Measurements from ENCODE around the gene PRKN. TPM values are rescaled to one million over a fixed set of nuclear protein-coding genes. Genes with fewer than 3 reads are reported as not detected.

Gene PRKN
- total and polyA plus RNA-seq, 3 experiments from 2014 or later: 0.22 to 1.0 (median 0.55) TPM

- Mint-ChIP-seq H3K4me1 (no peaks in the 10 kb centered on the region), H3K4me3 (no peak overlapping the region), H3K36me3 (no peaks in the 10 kb centered on the region), H3K9me3 (no peaks in the 10 kb centered on the region), H3K27ac (no peak overlapping the region), H3K27me3 (peaks cover 0 to 5% of the 10 kb centered on the region in 2 donors)
- ChIA-PET CTCF (interaction anchor here (1.5 kb wide), 1 partner anchor 11 kb away, joined by 3 read pairs; no protein-coding TSS in a partner anchor), POLR2A (no interaction called here)
- Histone ChIP-seq H3K27ac (ENCODE audit: low read depth, low read length) (no peak overlapping the region), H3K9me3 (ENCODE audit: low read length) (no peaks in the 10 kb centered on the region), H3K4me1 (ENCODE audit: insufficient read depth, low read length) (no peaks in the 10 kb centered on the region), H3K4me3 (ENCODE audit: low read length) (no peak overlapping the region), H3K36me3 (ENCODE audit: insufficient read depth, low read length) (no peaks in the 10 kb centered on the region), H3K27me3 (ENCODE audit: insufficient read depth, low read length, poor library complexity, severe bottlenecking) (no peaks in the 10 kb centered on the region)
- DNase-seq: no peak
Observed at GRCh38 chr6:161686655-161687054, 1040.9 kb downstream of the PRKN start.

DNA sequence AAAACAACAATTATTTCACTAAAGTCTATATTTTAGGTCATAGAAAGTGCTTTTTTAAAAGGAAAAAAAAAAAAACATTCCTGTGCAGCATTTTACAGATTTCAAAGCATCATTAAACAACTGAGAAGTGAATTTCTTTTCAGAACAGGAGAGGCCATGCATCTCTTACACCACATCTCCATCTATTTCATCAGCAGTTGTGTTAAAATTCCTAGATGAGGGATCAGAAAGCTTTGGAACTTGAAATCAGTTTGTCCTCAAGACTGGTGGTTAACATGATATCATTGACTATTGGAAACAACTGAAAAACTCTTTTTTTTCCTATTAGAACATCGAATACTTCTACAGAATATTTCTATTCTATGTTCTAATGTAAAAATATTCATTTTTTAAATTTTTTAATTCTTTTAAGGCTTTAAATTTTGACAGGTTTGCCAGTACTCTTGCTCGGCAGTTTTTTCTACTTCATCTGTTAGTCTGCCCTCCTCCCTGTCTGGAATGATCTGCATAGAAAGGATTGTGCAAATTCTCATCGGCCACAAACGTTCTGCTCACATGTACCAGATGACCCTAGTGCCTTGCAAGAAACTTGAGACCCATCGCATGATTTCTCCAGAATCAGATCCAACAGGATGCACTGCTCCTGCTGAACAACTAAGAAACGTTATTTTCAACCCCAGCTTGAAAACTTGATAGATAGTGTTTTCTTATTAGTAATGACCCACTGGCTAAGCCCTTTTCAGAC is 1042.7 kb downstream of the PRKN start:
- Histone ChIP-seq H3K27me3 (ENCODE audit: insufficient read depth, low read length, poor library complexity, severe bottlenecking) (no peaks in the 10 kb centered on the region), H3K4me1 (ENCODE audit: insufficient read depth, low read length) (no peaks in the 10 kb centered on the region), H3K9me3 (ENCODE audit: low read length) (no peaks in the 10 kb centered on the region), H3K4me3 (ENCODE audit: low read length) (no peak overlapping the region), H3K36me3 (ENCODE audit: insufficient read depth, low read length) (no peaks in the 10 kb centered on the region), H3K27ac (ENCODE audit: low read depth, low read length) (no peak overlapping the region)
- ChIA-PET POLR2A (no interaction called here), CTCF (no interaction called here)
- peaks cover 0 to 5% of the 10 kb centered on the region in 2 donors for H3K27me3 Mint-ChIP-seq
- no peaks in the 10 kb centered on the region for H3K9me3 Mint-ChIP-seq
- no peak overlapping the region for H3K27ac Mint-ChIP-seq
- no peak for DNase-seq
- no peak overlapping the region for H3K4me3 Mint-ChIP-seq
- H3K36me3 Mint-ChIP-seq: no peaks in the 10 kb centered on the region
- H3K4me1 Mint-ChIP-seq: no peaks in the 10 kb centered on the region

DNA sequence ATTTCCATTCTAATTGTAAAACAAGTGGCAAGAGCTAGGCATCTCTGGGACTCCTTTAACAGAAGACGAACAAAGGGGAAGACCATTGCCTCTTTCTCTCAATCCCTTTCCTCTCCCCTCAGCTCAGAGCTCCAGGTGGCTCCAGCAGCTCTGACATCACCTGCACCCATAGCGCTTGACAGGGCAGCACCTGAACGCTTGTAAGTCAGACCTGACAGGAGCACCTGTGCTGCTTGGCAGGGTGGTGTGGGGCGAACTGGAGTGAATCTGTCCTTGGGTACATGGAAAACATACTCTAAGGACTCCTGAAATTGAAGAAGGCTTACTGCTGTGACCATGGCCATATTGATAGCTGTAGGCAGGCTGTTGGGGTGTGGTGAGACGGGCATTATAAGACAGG is 1044.2 kb downstream of the PRKN start:
- H3K27me3 ChIP-seq (ENCODE audit: insufficient read depth, low read length, poor library complexity, severe bottlenecking): no peaks in the 10 kb centered on the region
- H3K4me1 Mint-ChIP-seq: no peaks in the 10 kb centered on the region
- no peaks in the 10 kb centered on the region for H3K4me1 ChIP-seq (ENCODE audit: insufficient read depth, low read length)
- no peaks in the 10 kb centered on the region for H3K36me3 ChIP-seq (ENCODE audit: insufficient read depth, low read length)
- H3K9me3 Mint-ChIP-seq: peaks cover 0 to 3% (median 0%) of the 10 kb centered on the region in 5 donors
- CTCF ChIA-PET: no interaction called here
- H3K27ac ChIP-seq (ENCODE audit: low read depth, low read length): no peak overlapping the region
- H3K9me3 ChIP-seq (ENCODE audit: low read length): no peaks in the 10 kb centered on the region
- no peak overlapping the region for H3K4me3 Mint-ChIP-seq
- no peak overlapping the region for H3K4me3 ChIP-seq (ENCODE audit: low read length)
- peaks cover 0 to 5% of the 10 kb centered on the region in 2 donors for H3K27me3 Mint-ChIP-seq
- no peak for DNase-seq
- H3K27ac Mint-ChIP-seq: no peak overlapping the region
- H3K36me3 Mint-ChIP-seq: no peaks in the 10 kb centered on the region
- POLR2A ChIA-PET: no interaction called here

DNA sequence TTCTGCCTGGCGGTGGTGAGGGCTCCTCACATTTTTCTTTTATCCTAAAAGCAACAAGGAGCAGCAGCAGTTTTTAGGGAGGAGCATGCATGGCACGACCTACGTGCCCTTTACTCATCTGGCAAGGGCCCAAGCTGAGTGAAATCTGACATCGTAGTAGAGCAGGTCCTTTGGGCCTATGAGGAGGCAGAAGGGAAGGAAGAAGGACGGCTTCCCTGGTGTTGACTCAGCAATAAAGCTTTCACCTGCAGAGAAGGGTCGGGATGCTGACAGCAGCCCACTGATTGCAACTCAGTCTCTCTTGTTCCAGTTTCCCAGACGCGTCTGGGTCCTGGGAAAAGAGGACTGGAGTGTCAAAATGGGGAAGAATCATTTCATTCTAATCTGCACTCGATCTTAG is 1044.6 kb downstream of the PRKN start:
- no peak overlapping the region for H3K27ac Mint-ChIP-seq
- H3K36me3 ChIP-seq (ENCODE audit: insufficient read depth, low read length): no peaks in the 10 kb centered on the region
- H3K27me3 ChIP-seq (ENCODE audit: insufficient read depth, low read length, poor library complexity, severe bottlenecking): no peaks in the 10 kb centered on the region
- no peak overlapping the region for H3K27ac ChIP-seq (ENCODE audit: low read depth, low read length)
- peaks cover 0 to 5% of the 10 kb centered on the region in 2 donors for H3K27me3 Mint-ChIP-seq
- H3K9me3 ChIP-seq (ENCODE audit: low read length): no peaks in the 10 kb centered on the region
- CTCF ChIA-PET: no interaction called here
- H3K4me1 ChIP-seq (ENCODE audit: insufficient read depth, low read length): no peaks in the 10 kb centered on the region
- peaks cover 0 to 3% (median 0%) of the 10 kb centered on the region in 5 donors for H3K9me3 Mint-ChIP-seq
- no peak overlapping the region for H3K4me3 Mint-ChIP-seq
- POLR2A ChIA-PET: no interaction called here
- H3K36me3 Mint-ChIP-seq: no peaks in the 10 kb centered on the region
- no peak for DNase-seq
- H3K4me3 ChIP-seq (ENCODE audit: low read length): no peak overlapping the region
- no peaks in the 10 kb centered on the region for H3K4me1 Mint-ChIP-seq

- Mint-ChIP-seq H3K9me3 (peaks cover 0 to 3% (median 0%) of the 10 kb centered on the region in 5 donors), H3K27me3 (peaks cover 0 to 5% of the 10 kb centered on the region in 2 donors), H3K4me3 (no peak overlapping the region), H3K4me1 (no peaks in the 10 kb centered on the region), H3K36me3 (no peaks in the 10 kb centered on the region), H3K27ac (no peak overlapping the region)
- no peak overlapping the region for H3K27ac ChIP-seq (ENCODE audit: low read depth, low read length)
- DNase-seq: no peak
- no peaks in the 10 kb centered on the region for H3K9me3 ChIP-seq (ENCODE audit: low read length)
- no peaks in the 10 kb centered on the region for H3K4me1 ChIP-seq (ENCODE audit: insufficient read depth, low read length)
- ChIA-PET POLR2A (no interaction called here), CTCF (no interaction called here)
- H3K36me3 ChIP-seq (ENCODE audit: insufficient read depth, low read length): no peaks in the 10 kb centered on the region
- no peaks in the 10 kb centered on the region for H3K27me3 ChIP-seq (ENCODE audit: insufficient read depth, low read length, poor library complexity, severe bottlenecking)
- no peak overlapping the region for H3K4me3 ChIP-seq (ENCODE audit: low read length)
Observed at GRCh38 chr6:161679980-161680538, 1047.5 kb downstream of the PRKN start.

- peaks cover 0 to 3% (median 0%) of the 10 kb centered on the region in 5 donors for H3K9me3 Mint-ChIP-seq
- CTCF ChIA-PET: no interaction called here
- no peak overlapping the region for H3K4me3 Mint-ChIP-seq
- no peaks in the 10 kb centered on the region for H3K9me3 ChIP-seq (ENCODE audit: low read length)
- no peak overlapping the region for H3K4me3 ChIP-seq (ENCODE audit: low read length)
- H3K4me1 ChIP-seq (ENCODE audit: insufficient read depth, low read length): no peaks in the 10 kb centered on the region
- no peaks in the 10 kb centered on the region for H3K27me3 ChIP-seq (ENCODE audit: insufficient read depth, low read length, poor library complexity, severe bottlenecking)
- H3K36me3 Mint-ChIP-seq: no peaks in the 10 kb centered on the region
- DNase-seq: no peak
- no peaks in the 10 kb centered on the region for H3K4me1 Mint-ChIP-seq
- POLR2A ChIA-PET: no interaction called here
- H3K27ac Mint-ChIP-seq: no peak overlapping the region
- H3K27me3 Mint-ChIP-seq: peaks cover 0 to 1% of the 10 kb centered on the region in 2 donors
- H3K36me3 ChIP-seq (ENCODE audit: insufficient read depth, low read length): no peaks in the 10 kb centered on the region
- H3K27ac ChIP-seq (ENCODE audit: low read depth, low read length): no peak overlapping the region
Observed at GRCh38 chr6:161677188-161677587, 1050.4 kb downstream of the PRKN start.

DNA sequence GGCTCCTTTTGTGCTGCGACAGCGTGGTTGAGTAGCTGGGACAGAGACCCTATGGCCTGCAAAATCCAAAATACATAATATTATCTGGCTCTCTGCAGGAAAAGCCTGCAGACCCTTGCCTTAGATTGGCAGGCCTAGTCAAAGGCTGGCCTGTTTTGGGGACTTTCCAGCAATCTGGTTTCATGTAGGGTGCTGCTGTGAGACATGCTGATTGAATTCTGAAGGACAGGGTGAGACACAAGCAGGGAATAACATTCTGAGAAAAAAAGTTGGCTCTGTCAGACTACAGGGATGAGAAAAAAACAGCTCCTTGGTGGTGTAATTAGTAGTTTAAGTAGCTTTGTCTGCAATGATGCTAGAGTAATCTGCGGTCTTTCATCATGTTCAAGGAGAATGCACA is 1051.0 kb downstream of the PRKN start:
- no peak for DNase-seq
- Histone ChIP-seq H3K27me3 (ENCODE audit: insufficient read depth, low read length, poor library complexity, severe bottlenecking) (no peaks in the 10 kb centered on the region), H3K27ac (ENCODE audit: low read depth, low read length) (no peak overlapping the region), H3K36me3 (ENCODE audit: insufficient read depth, low read length) (no peaks in the 10 kb centered on the region), H3K4me3 (ENCODE audit: low read length) (no peak overlapping the region), H3K4me1 (ENCODE audit: insufficient read depth, low read length) (no peaks in the 10 kb centered on the region), H3K9me3 (ENCODE audit: low read length) (no peaks in the 10 kb centered on the region)
- Mint-ChIP-seq H3K27me3 (no peaks in the 10 kb centered on the region), H3K4me1 (no peaks in the 10 kb centered on the region), H3K36me3 (no peaks in the 10 kb centered on the region), H3K9me3 (peaks cover 0 to 3% (median 0%) of the 10 kb centered on the region in 5 donors), H3K27ac (peak overlapping the region in 1 of 8 donors; percentile 54), H3K4me3 (no peak overlapping the region)
- CTCF ChIA-PET: interaction anchor here (1.4 kb wide), 1 partner anchor 10 kb away, joined by 3 read pairs; no protein-coding TSS in a partner anchor
- POLR2A ChIA-PET: no interaction called here

GRCh38 chr6:161674930-161675682 is 1052.5 kb downstream of the PRKN start:
- POLR2A ChIA-PET: no interaction called here
- no peaks in the 10 kb centered on the region for H3K27me3 Mint-ChIP-seq
- no peaks in the 10 kb centered on the region for H3K36me3 Mint-ChIP-seq
- Histone ChIP-seq H3K36me3 (ENCODE audit: insufficient read depth, low read length) (no peaks in the 10 kb centered on the region), H3K27me3 (ENCODE audit: insufficient read depth, low read length, poor library complexity, severe bottlenecking) (no peaks in the 10 kb centered on the region), H3K4me1 (ENCODE audit: insufficient read depth, low read length) (no peaks in the 10 kb centered on the region), H3K9me3 (ENCODE audit: low read length) (no peaks in the 10 kb centered on the region), H3K27ac (ENCODE audit: low read depth, low read length) (no peak overlapping the region), H3K4me3 (ENCODE audit: low read length) (no peak overlapping the region)
- CTCF ChIA-PET: interaction anchor here (1.4 kb wide), 1 partner anchor 11 kb away, joined by 3 read pairs; no protein-coding TSS in a partner anchor
- peak overlapping the region in 1 of 8 donors; percentile 39 for H3K27ac Mint-ChIP-seq
- DNase-seq: no peak
- peaks cover 0 to 3% (median 0%) of the 10 kb centered on the region in 5 donors for H3K9me3 Mint-ChIP-seq
- H3K4me3 Mint-ChIP-seq: no peak overlapping the region
- H3K4me1 Mint-ChIP-seq: no peaks in the 10 kb centered on the region
